DMS 273 (cell line): Measurements from ENCODE around the gene ZBTB45.
A peak's percentile ranks its signal among the peaks of the same experiment; 100 is the strongest.
"Not testable (repeated sequence)": the region's sequence is repeated elsewhere in the genome, so short reads cannot be mapped to it uniquely, and the experiment has no call there.

Source experiments
- DNase-seq: peaks from one replicate; lab custom pipeline; 2025; ENCODE audit not compliant: unreplicated experiment; lab: John Stamatoyannopoulos, UW

The ZBTB45 gene

DNA sequence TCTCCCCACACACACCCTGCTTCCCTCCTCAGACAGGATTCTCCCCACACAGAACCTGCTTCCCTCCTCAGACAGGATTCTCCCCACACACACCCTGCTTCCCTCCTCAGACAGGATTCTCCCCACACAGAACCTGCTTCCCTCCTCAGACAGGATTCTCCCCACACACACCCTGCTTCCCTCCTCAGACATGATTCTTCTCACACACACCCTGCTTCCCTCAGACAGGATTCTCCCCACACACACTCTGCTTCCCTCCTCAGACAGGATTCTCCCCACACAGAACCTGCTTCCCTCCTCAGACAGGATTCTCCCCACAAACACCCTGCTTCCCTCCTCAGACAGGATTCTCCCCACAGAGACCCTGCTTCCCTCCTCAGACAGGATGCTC is 19.6 kb upstream of the ZBTB45 start:
- not testable (repeated sequence) for DNase-seq

DNA sequence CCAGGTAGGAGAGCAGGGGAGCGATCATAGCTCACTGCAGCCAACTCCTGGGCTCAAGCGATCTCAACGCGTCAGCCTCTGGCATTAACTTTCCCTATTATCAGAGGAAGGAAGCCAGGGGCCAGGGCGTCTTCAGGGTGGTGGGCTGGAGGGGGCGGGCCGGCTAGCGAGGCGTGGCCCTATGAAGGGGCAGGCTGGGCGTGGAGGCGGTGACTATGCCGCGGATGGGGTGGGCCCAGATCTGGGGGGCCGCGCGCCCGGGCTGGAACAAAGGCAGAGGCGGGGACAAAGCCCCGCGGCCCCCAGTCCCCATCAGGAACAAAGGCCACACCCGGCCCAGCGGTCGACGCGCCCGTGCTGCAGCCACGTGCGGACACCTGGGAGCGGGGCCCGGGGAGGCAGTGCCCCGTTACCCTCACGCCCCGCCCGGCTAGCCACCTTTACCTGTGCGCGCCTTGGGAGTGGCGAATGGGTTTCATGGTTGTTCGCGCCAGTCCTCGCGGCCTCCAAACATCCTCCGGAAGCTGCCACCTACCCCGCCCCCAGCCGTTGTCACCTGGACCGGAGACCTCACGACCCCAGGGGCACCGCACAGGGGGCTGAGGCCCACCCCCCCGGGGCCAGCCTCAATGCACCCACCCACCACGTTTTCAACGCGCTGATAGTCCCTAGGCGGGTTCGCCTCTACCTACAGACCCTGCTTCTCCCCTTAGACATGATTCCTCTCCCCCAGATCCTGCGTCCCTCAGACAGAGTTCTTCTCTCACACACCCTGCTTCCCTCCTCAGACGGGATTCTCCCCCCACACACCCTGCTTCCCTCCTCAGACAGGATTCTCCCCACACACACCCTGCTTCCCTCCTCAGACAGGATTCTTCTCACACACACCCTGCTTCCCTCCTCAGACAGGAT is 18.9 kb upstream of the ZBTB45 start:
- no peak for DNase-seq

DNA sequence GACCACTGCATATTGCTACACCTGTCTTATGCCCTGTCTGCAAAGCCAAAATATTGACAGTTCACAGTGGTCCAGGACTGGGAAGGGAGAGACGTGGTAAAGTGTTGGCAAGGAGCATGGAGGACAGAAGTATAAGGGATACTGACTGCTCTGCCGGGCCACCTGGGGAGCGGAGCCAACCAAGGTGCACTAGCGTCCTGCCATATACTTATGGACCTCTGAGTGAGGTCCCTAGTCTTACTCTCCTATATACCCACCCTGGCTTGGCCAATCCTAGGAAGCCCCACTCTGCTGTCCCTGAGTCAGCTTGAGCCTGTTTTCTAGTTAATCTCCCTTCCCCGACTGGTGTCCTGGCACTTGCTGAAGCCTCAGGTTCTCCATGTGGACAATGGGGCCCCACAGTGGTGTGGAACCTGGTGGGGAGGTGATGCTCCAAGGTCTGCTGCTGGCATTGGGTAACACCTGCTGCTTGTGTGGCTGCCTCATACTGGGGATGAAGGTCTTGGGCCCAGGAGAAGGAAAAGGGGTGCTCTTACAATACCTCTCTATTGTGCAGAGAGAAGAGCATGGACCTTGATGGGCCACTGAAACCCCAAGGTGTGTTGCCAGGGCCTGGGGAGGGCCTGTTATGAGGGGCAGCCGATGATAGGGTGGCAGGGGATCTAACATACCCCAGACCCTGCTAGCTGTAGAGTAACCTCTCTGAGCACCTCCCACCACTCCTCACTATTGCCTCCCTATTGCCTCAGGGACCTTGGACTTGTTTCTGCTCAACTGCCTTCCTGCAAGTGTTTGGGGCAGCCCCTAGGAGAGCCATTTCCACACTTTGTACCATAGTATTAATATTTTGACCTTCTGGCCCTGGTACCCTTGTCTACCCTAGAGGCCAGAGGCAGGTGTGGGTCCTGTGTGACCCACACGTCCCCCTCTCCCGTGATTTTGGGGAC is 17.5 kb upstream of the ZBTB45 start:
- DNase-seq, result no peak

DNA sequence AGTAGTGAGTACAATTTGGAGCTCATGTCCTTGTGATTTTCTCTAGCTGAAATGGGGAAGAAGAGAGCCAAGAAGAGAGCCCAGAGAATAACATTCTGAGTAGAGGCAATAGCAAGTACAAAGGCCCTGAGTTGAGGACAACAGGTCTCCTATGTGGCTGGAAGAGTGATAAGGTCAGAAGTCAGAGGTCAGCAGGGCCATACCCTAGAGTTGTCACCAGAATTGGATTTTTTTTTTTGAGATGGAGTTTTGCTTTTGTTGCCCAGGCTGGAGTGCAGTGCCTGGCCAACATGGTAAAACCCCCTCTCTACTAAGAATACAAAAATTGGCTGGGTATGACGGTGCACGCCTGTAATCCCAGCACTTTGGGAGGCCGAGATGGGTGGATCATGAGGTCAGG is 16.2 kb upstream of the ZBTB45 start:
- DNase-seq, result no peak

DNA sequence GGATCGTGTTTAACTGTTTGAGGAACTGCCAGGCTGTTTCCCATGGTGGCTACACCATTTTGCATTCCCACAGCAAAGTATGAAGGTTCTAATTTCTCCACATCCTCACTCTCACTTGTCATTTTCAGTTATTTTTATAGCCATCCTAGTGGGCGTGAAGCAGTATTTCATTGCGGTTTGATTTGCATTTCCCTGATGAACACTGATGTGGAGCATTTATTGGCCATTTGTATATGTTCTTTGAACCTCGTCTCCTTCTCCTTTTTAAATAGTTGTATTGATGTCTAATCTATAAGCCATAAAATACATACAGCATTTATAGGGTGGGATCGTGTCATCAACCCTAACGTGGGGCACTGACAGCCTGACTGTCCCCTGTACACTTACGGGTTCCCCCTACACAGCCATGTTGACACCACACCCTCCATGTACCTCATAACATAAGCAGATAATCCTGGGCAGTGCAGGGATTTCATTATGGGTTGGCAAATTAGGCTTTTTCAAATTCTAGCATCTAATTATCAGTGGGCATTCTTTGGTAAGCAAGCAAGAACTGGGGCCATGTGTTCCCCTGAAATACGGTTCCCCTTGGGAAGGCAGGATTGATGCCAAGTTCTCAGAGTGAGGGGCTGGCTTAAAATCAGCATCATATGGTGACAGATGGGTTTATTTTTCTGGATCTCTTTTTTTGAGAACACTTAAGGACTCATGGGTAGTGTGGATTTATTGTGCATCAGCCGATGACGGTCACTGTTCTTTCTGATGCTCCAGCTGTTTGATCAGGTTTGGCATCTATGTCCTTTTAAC is 11.6 kb upstream of the ZBTB45 start:
- DNase-seq, result peak; percentile 74

DNA sequence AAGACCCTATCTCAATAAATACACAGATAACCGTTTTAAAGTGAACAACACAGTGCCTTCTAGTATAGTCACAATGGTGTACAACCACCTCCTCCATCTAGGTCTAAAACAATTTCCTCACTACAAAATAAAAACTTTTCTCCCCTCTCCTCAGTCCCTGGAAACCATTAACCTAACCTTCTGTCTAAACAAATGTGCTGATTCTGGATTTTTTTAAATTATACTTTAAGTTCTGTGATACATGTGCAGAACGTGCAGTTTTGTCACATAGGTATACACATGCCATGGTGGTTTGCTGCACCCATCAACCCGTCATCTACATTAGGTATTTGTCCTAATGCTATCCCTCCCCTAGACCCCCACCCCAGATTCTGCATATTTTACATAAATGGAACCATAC is 9.8 kb upstream of the ZBTB45 start:
- no peak for DNase-seq

DNA sequence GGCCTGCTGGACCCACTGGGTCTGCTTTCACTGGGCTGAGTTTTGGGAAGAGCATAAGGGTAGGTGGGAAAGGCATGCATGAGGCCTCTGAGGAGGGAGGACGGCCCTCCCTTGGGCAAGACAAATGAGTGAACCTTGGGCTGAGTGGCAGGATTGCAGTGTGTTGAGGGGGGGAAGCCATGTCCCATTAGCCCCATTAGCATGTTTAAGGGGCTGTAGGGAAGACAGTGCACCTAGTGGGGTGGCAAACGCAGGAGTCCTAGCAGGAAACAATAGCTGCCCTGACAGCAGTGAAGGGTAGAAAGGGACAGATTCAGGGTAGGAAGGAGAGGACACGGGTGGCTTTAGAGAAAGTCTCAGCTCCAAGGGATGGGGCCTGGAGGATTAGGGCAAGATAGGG is 3.1 kb upstream of the ZBTB45 start:
- no peak for DNase-seq

DNA sequence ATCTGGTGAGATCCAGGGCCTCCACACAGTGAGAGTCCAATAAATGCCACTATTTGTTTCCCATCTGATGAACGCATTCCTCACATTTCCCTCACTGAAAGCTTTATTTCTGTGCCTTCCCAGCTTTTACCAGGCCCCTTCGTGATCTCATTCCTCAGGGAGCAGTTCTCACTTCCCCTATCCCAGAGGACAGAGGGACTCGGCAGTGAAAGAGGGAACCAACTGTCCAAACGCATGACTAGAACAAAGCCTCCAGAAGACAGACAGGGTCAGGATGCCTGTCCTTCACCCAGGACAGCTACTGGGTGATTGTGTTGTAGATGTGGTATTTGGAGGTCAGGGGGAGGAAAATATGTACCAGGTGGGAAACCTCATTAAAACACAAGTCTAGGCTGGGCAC is 2.0 kb upstream of the ZBTB45 start:
- no peak for DNase-seq

DNA sequence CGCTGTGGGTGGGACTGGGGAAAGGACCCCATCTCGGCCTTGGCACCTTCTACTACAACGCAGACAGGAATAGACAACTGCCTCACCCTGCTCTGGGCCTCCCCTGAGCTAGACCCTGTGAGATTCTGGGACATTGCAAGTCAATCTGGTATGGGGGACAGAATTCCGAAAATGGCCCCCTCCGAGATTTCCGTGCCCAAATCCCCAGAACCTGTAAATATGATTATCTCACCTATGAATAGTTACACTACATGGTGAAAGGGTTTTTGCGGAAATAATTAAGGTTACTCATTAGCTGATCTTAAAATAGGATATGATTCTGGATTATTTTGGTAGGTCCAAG is 618 bp upstream of the ZBTB45 start:
- DNase-seq, result no peak

DNA sequence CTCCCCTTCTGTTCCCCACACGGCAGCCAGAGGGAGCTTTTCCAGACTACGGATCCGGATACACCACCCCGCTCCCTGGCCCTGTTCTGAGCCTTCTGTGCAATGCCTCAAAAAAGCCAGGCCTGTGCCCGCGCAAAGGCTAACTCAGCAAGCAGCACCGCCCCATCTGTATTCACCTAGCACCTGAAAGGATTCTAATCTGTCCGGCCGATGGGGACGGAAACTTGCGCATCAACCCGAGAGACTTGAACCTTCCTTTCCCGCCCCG is 589 bp downstream of the ZBTB45 start:
- DNase-seq, result peak; percentile 93

DNA sequence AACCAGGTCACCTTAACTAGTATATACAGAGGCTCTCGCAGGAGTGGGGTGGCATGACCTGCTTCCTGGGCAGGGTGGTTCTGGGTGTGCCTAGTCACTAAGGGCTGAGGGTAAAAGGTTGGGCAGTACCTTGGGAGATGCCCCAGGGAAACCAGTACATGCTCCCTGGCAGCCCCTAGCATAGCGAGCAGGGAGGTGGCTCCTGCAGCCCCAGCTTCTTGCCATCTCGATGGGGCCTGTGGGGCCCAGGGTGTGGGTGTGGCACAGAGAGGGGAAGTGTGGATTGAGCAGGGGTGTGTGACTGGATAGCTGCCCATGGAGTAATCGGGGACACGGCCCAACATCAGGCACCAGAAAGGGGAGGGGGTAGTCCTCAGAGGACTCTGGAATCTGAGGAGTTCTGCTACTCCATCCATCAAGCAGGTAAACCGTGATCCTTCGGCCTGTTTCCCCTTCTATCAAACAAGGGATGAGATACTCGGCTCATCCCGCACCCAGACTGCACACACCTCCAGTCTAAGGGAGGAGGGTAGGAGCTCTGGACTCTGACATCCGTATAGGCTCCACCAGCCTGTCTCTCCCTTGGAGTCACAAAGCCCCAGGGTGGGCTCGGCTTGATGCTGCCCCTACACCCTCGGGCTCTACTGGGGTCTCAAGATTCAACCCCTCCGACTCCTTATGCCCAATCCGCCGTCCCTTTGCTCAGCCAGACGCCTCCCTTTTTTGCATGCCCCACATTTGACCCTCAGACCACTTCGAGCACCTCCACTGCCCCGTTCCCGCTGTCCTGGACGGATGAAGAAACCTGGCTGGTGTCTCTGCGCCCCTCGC is 1.1 kb downstream of the ZBTB45 start:
- no peak for DNase-seq

DNA sequence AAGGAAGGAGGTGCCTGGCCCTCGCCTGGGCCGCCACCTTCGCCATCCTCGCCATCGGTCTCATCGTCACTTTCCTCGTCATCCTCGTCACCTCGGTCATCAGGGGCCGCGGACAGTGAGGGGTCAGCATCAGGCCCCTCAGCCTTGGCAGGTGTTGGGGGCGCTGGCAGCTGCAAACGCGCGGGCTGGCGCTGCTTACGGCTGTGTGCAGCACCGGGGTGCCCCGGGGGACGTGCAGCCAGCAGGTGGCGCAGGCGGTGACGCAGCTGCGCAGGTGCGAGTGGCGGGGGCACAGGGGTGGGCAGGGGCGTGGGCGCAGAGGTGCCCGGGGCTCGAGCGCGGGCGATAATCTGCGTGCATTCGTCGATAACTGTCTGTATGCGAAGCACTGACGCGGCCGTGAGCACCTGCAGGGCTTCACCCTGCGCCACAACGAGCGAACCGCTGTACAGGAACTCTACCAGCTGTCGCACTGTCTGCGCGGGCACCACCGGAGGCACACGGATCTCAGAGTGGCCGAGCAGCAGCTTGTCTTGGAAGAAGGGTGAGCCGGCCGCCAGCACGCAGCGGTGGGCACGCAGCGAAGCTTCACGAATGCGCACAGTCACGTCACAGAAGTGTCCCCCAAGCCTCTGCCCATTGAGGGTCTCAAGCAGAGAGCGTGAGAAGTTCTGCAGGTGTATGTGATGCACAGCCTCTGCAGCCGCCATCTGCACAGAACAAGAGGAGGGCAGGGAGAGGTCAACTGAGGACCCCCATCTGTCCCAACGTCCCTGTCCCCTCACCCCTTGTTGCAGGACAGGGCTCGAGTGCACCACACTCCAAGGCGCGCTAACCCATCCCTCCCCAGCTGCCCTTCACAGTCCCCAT is 2.4 kb downstream of the ZBTB45 start:
- no peak for DNase-seq

DNA sequence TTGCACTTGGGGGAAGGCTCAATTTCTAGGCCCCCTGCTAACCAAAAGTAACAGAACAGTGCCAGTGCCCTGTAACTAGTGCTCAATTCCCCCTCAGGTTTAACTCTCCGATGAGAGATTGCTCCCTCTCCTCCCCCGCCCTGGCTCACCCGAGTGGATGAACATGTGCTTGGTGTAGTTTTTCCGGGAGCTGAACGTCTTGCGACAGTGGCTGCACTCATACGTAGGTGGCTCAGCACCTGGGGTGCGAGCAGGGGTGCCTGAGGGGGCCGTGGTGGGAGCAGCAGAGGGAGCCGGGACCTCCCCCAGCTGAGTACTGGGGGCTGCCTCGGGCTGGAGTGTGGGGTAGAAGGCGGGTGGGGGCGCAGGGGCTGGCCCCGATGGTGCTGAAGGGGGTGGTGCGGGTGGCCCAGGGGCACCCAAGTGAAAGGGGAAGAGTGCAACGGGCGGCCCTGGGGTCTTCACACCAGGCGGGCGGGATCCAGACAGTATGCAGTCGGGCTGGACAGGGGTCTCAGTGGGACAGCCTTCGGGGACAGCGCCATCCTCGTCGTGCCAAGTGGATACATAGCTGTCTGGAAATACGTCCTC is 3.3 kb downstream of the ZBTB45 start:
- peak; percentile 75 for DNase-seq

DNA sequence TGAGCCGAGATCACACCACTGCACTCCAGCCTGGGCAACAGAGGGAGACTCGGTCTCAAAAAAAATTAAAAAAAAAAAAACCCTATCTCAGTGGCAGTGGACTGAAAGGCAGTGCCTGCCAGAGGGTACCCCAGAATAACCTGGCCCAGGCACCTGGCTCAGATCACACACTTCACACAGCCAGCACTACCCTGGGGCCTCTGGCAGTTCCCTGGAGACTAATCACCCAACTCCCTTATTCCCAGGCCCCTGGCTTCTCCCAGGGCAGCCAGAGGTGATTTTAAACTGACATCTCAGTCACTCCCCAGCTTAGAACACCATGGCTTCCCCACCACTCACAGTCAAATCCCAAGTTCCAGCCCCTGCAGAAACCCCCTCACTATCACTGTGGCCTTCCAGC is 4.4 kb downstream of the ZBTB45 start:
- DNase-seq, result no peak

DNA sequence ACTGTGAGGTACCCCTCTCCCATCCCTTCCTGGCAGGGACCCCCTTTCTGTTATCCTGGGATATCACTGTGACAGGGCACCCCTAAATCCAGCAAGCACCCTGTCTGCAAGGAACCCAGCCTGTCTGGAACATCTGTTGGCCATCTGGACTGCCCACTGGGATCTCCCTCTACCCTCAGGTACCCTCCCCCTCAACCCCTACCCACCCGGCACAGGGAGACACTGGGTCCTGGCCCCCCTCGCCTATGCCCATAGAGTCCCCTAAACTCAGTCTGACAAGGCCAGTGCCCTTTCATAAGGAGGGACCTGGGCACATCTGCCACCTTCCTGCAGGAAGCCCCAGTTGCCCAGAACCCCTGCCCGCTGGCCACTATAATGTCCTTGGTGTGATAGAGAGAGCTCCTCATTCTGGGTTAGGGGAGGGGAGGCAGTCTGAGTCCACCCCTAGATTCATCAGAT is 5.0 kb downstream of the ZBTB45 start:
- DNase-seq, result no peak

DNA sequence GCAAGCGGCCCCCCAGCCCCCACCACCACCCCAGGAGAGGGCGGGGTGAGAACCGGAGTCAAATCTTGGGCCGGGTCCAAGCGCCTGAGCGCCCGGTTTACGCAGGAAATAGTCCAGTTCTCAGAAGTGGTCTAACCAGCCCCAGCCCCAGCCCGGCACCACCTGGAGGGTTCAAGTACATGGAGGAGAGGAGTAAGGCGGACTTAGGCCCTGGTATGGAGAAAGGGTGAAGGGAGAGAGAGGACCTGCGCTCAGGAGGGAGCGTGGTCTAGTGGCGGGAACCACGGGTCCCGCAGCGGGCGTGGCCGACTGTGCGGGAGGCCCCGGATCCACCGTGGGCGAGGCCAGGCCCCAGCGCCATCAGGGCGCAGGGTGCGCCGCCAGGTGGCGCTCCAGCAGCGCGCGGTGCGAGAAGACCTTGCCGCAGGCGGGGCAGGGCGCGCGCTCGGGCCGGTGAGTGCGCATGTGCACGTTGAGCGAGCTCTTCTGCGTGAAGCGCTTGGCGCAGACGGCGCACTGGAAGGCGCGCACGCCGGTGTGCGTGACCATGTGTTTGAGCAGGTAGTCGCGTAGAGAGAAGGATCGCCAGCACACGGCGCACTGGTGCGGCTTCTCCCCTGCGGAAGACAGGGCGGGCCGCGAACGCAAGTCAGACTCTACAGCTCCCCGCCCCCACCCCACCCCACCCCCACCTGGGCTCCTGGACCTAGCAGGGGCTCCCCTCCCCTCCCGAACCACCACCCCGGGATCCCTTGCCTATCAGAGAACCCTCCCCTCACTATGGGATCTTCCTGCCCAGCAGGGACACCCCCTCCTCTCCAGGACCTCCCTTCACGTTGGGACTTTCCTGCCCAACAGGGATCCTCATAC is 5.7 kb downstream of the ZBTB45 start:
- DNase-seq, result peak; percentile 99

DNA sequence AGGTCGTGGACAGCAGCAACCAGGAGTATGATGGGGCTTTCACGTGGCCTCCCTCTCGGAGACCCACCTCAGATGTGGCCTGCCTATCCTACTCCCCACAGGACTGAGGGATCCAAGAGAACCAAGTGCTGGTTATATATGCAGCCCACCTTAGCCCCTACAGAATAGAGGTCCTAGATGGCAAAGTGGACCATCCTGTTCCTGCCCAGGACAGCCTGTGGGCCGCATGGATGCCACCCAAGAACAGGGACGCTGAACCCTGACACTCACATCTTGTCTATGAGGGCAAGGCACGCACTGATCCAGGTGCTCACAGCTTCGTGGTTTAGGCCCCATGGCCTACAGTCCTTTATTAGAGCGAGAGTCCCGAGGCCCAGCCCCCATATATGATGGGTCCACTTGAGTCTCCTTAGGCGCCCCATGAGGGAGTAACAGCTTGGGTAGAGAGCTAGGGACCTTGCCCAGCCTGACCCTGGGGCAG is 6.4 kb downstream of the ZBTB45 start:
- no peak for DNase-seq
